IMR-90 (cell line): Measurements from ENCODE around the gene C6orf141. TPM values are rescaled to one million over a fixed set of nuclear protein-coding genes. Genes with fewer than 3 reads are reported as not detected.

Experiments
- ATAC-seq: fragments of 200-7000 bp; cut with Tn5 transposase; 2 replicates; pipeline ENCODE4 v1.9.1; 2020; ENCODE audit warnings: low read depth, mild to moderate bottlenecking, moderate library complexity
- BruUV-seq: library from RNA; stranded (reverse); fragments of 400-500 nt; replicated peaks from 2 replicates; lab custom pipeline; 2021; lab: Mats Ljungman, UMichigan
- CTCF ChIA-PET: fragments of 300-600 bp; formaldehyde crosslinking; extraction: SDS; loops from one replicate; lab custom pipeline; 2021; ENCODE audit warnings: antibody characterized with exemption; lab: Yijun Ruan, JAX
- POLR2A ChIA-PET: fragments of 300-600 bp; sonication (Branson Sonifier 250); formaldehyde crosslinking; loops from one replicate; lab custom pipeline; 2022; ENCODE audit warnings: antibody characterized with exemption; ENCODE audit not compliant: unreplicated experiment; lab: Charles Lee
- DNase-seq: peaks from one replicate; pipeline ENCODE4 v3.0.0; 2013
- H2AFZ ChIP-seq: replicated peaks from 2 replicates; pipeline ENCODE3; 2013; ENCODE audit warnings: low read length, mild to moderate bottlenecking; ENCODE audit not compliant: poor library complexity
- H2AK5ac ChIP-seq: 2 replicates; pipeline ENCODE4 v1.6.1; 2013; ENCODE audit warnings: low read depth, low read length, inconsistent platforms
- H2AK9ac ChIP-seq: replicated peaks from 2 replicates; pipeline ENCODE3; 2013; ENCODE audit warnings: mild to moderate bottlenecking, low read depth, low read length, moderate library complexity; ENCODE audit not compliant: poor library complexity
- H2BK120ac ChIP-seq: 2 replicates; pipeline ENCODE4 v1.6.1; 2013; ENCODE audit warnings: low read depth, low read length, inconsistent platforms
- H2BK15ac ChIP-seq: 3 replicates; pipeline ENCODE4 v1.6.1; 2013; ENCODE audit warnings: low read depth, low read length, inconsistent platforms
- H2BK20ac ChIP-seq: 2 replicates; pipeline ENCODE4 v1.6.1; 2013; ENCODE audit warnings: low read depth, mild to moderate bottlenecking, inconsistent platforms, low read length, moderate library complexity
- H2BK5ac ChIP-seq: 2 replicates; pipeline ENCODE4 v1.6.1; 2013; ENCODE audit warnings: mild to moderate bottlenecking, low read depth, low read length, inconsistent platforms; ENCODE audit not compliant: poor library complexity, severe bottlenecking
- H3K14ac ChIP-seq: replicated peaks from 2 replicates; pipeline ENCODE4 v1.6.1; 2013; ENCODE audit warnings: low read depth, low read length, inconsistent platforms
- H3K18ac ChIP-seq: 2 replicates; pipeline ENCODE4 v1.6.1; 2013; ENCODE audit warnings: low read depth, low read length, control low read depth
- H3K23ac ChIP-seq: 2 replicates; pipeline ENCODE4 v1.6.1; 2013; ENCODE audit warnings: low read depth, low read length, inconsistent platforms
- H3K27ac ChIP-seq: 2 replicates; pipeline ENCODE4 v1.5.1; 2013; ENCODE audit warnings: mild to moderate bottlenecking, control low read depth, low read length; ENCODE audit not compliant: insufficient read depth
- H3K27me3 ChIP-seq: 2 replicates; pipeline ENCODE4 v1.6.1; 2013; ENCODE audit warnings: low read length; ENCODE audit not compliant: control insufficient read depth, insufficient read depth
- H3K36me3 ChIP-seq: 2 replicates; pipeline ENCODE4 v1.6.1; 2013; ENCODE audit warnings: low read length, mixed read lengths; ENCODE audit not compliant: control insufficient read depth, insufficient read depth
- H3K4ac ChIP-seq: 2 replicates; pipeline ENCODE4 v1.6.1; 2013; ENCODE audit warnings: low read depth, low read length, inconsistent platforms
- H3K4me1 ChIP-seq: 2 replicates; pipeline ENCODE4 v1.6.1; 2013; ENCODE audit warnings: low read length, mixed read lengths; ENCODE audit not compliant: control insufficient read depth, insufficient read depth
- H3K4me2 ChIP-seq: 2 replicates; pipeline ENCODE4 v1.6.1; 2013; ENCODE audit warnings: low read depth, mild to moderate bottlenecking, control low read depth, low read length, moderate library complexity
- H3K4me3 ChIP-seq: 2 replicates; pipeline ENCODE4 v1.5.1; 2013; ENCODE audit warnings: low read depth, mild to moderate bottlenecking, control low read depth, low read length, moderate library complexity; ENCODE audit not compliant: insufficient read depth
- H3K56ac ChIP-seq: 2 replicates; pipeline ENCODE4 v1.6.1; 2013; ENCODE audit warnings: low read length, inconsistent platforms; ENCODE audit not compliant: insufficient read depth; ENCODE audit errors: extremely low read depth
- H3K79me1 ChIP-seq, 2 experiments: 2 replicates each; pipeline ENCODE4 v1.6.1; 2013; ENCODE audit warnings: low read length in 2 of 2, inconsistent platforms in 1 of 2, low read depth in 1 of 2
- H3K9ac ChIP-seq: 2 replicates; pipeline ENCODE4 v1.6.1; 2013; ENCODE audit warnings: low read depth, low read length, control low read depth
- H3K9me1 ChIP-seq: 2 replicates; pipeline ENCODE4 v1.6.1; 2013; ENCODE audit warnings: low read length, inconsistent platforms; ENCODE audit not compliant: insufficient read depth
- H3K9me3 ChIP-seq: 2 replicates; pipeline ENCODE4 v1.6.1; 2013; ENCODE audit warnings: low read length; ENCODE audit not compliant: control insufficient read depth, insufficient read depth
- H4K20me1 ChIP-seq: 2 replicates; pipeline ENCODE4 v1.6.1; 2013; ENCODE audit warnings: low read length, inconsistent platforms; ENCODE audit not compliant: insufficient read depth
- H4K5ac ChIP-seq: 2 replicates; pipeline ENCODE4 v1.6.1; 2013; ENCODE audit warnings: mild to moderate bottlenecking, low read depth, low read length, control low read depth
- H4K8ac ChIP-seq, 2 experiments: 2 replicates each; pipeline ENCODE4 v1.6.1; 2013; ENCODE audit warnings: low read depth in 2 of 2, low read length in 2 of 2, control low read depth in 1 of 2, inconsistent platforms in 1 of 2
- H4K91ac ChIP-seq: 2 replicates; pipeline ENCODE4 v1.6.1; 2013; ENCODE audit warnings: low read depth, low read length, inconsistent platforms; ENCODE audit not compliant: insufficient read depth
- CHD1 ChIP-seq: IDR thresholded peaks from 2 replicates; pipeline ENCODE4 v1.6.1; 2012; ENCODE audit warnings: low read depth, low read length, improper control_type of control experiment
- MAFK ChIP-seq: IDR thresholded peaks from 2 replicates; pipeline ENCODE4 v1.6.1; 2012; ENCODE audit warnings: low read depth, low read length, improper control_type of control experiment
- MAZ ChIP-seq: IDR thresholded peaks from 2 replicates; pipeline ENCODE4 v1.6.1; 2012; ENCODE audit warnings: low read depth, mild to moderate bottlenecking, low read length, improper control_type of control experiment, moderate library complexity, borderline replicate concordance
- MXI1 ChIP-seq: IDR thresholded peaks from 2 replicates; pipeline ENCODE4 v1.6.1; 2012; ENCODE audit warnings: low read depth, mild to moderate bottlenecking, low read length, moderate library complexity, borderline replicate concordance
- POLR2A ChIP-seq: IDR thresholded peaks from 2 replicates; pipeline ENCODE4 v1.6.1; 2012; ENCODE audit warnings: mild to moderate bottlenecking, low read depth, low read length
- RAD21 ChIP-seq: IDR thresholded peaks from 2 replicates; pipeline ENCODE4 v1.6.1; 2012; ENCODE audit warnings: low read length, improper control_type of control experiment
- WGBS, 2 experiments: methylation state at CpG; one replicate each; pipeline versions ENCODE4 v1.1.5 to v1.1.7; 2013; ENCODE audit warnings: missing lambda C conversion rate in 2 of 2; ENCODE audit not compliant: insufficient read length in 1 of 2; ENCODE audit errors: extremely low coverage in 2 of 2; 5-methylcytosine and 5-hydroxymethylcytosine counted together
- dilution Hi-C: fragments of 300-500 bp; cut with HindIII; formaldehyde crosslinking; loops from one replicate; pipeline ENCODE4 v1.14.3; 2018; ENCODE audit warnings: low sequenced_read_pairs; ENCODE audit not compliant: unreplicated experiment
- in situ Hi-C: fragments of 300-500 bp; cut with MboI; formaldehyde crosslinking; loops from 3 replicates; pipeline ENCODE4 v1.14.3; 2019; ENCODE audit warnings: low sequenced_read_pairs, inconsistent platforms, mixed read lengths
- intact Hi-C: fragments of 100-400 bp; cut with micrococcal nuclease; formaldehyde crosslinking; loops from 2 replicates; pipeline ENCODE4 v1.10.0; 2022
- polyA plus RNA-seq, 3 experiments: library from polyadenylated mRNA; depleted of rRNA; stranded (reverse); fragments of >200 nt; gene quantifications; 2 replicates each; pipeline ENCODE4 v1.2.3, GENCODE V29; 2012; ENCODE audit warnings: low replicate concordance in 1 of 3
- total RNA-seq: library from RNA; depleted of rRNA; stranded (reverse); fragments of >200 nt; gene quantifications from 2 replicates; pipeline ENCODE4 v1.2.3, GENCODE V29; 2012
- TF ChIP-seq, protein P1 (sequence below): fragments of 150-350 bp; IDR thresholded peaks from 2 replicates; pipeline ENCODE4 v1.6.1; 2016; ENCODE audit warnings: low read depth, mild to moderate bottlenecking, low read length, moderate library complexity, borderline replicate concordance

Gene C6orf141
- total and polyA plus RNA-seq, 2 of the 4 experiments (the other 2 are of a cell fraction) = not detected

DNA sequence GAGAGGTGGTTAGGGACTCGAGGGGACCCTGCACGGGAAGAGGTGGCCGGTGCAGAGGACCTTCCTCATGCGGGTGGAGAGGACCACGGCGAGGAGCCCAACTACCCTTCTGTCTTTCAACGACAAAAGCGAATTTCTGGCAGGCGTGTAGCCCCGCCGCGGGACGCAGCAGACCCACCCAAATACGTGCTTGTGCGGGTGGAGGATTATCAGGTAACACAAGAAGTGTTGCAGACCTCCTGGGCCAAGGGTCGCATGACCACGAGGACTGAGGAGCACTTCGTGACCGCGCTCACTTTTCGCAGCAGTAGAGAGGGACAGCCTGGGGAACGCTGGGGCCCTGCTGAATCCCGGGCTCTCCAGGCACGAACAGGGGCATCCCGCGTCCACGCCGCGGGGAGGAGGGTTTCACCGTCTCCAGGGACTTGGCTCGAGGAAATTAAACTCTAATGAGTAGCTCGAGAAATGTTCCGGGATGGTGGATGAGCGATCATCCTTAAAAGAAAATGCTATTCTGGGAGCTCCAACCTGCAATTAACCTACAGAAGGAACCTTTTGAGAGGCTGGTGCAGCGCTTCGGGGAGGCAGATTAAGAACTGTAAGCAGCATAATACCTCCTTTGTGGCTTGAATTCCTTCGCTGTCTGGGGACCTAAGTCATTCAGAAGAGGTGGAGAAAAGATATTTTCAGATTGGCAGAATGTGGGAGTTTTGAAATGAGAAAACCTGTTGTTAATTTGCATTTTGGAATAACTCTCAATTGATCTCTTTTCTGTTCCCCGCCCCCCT is 804 bp downstream of the C6orf141 start:
- H2AFZ ChIP-seq = peak overlapping the region; percentile 76
- H2BK5ac ChIP-seq = no peak overlapping the region
- DNase-seq (no peak), ATAC-seq (no peak)
- no peak overlapping the region for H2AK9ac ChIP-seq
- no peak overlapping the region for H2AK5ac ChIP-seq
- no peak for TF ChIP-seq MXI1
- no peak for TF ChIP-seq MAZ
- TF ChIP-seq, protein P1, sequence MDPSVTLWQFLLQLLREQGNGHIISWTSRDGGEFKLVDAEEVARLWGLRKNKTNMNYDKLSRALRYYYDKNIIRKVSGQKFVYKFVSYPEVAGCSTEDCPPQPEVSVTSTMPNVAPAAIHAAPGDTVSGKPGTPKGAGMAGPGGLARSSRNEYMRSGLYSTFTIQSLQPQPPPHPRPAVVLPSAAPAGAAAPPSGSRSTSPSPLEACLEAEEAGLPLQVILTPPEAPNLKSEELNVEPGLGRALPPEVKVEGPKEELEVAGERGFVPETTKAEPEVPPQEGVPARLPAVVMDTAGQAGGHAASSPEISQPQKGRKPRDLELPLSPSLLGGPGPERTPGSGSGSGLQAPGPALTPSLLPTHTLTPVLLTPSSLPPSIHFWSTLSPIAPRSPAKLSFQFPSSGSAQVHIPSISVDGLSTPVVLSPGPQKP = no peak
- no peak for TF ChIP-seq CHD1
- TF ChIP-seq POLR2A = no peak
- no peak for TF ChIP-seq RAD21
- TF ChIP-seq MAFK = no peak
- dilution Hi-C loops (no loop called here), in situ Hi-C loops (no loop called here), intact Hi-C loops (no loop called here)
- H2BK15ac ChIP-seq = no peak overlapping the region
- no peak overlapping the region for H3K23ac ChIP-seq
- peaks cover 25% of the 10 kb centered on the region for H3K27me3 ChIP-seq
- no peaks in the 10 kb centered on the region for H4K20me1 ChIP-seq
- no peak overlapping the region for H3K27ac ChIP-seq
- no peaks in the 10 kb centered on the region for H3K9me1 ChIP-seq
- CTCF ChIA-PET = interaction anchor here (1.0 kb wide), 1 partner anchor 19 kb away, joined by 3 read pairs; no protein-coding TSS in a partner anchor
- no TSS peak for BruUV-seq
- POLR2A ChIA-PET = interaction anchor here (0.6 kb wide), 1 partner anchor 60 kb away, joined by 3 read pairs; no protein-coding TSS in a partner anchor
- H3K4me3 ChIP-seq = no peak overlapping the region
- H2BK20ac ChIP-seq = no peak overlapping the region
- 4% methylated on average over 12 of the region's 38 CpGs; no CpG with 5 or more reads in 1 of the 2 experiments for whole genome bisulfite sequencing, 2 experiments
- no peak overlapping the region for H3K4ac ChIP-seq
- no peaks in the 10 kb centered on the region for H3K9me3 ChIP-seq
- H3K14ac ChIP-seq = no peak overlapping the region
- H3K79me1 ChIP-seq = no peaks in the 10 kb centered on the region
- no peak overlapping the region for H2BK120ac ChIP-seq
- H3K4me1 ChIP-seq = no peaks in the 10 kb centered on the region
- no peaks in the 10 kb centered on the region for H3K36me3 ChIP-seq
- H3K18ac ChIP-seq = no peak overlapping the region
- H4K5ac ChIP-seq = no peak overlapping the region
- H4K91ac ChIP-seq = no peak overlapping the region
- no peak overlapping the region for H4K8ac ChIP-seq
- no peak overlapping the region for H3K9ac ChIP-seq
- peak overlapping the region; percentile 45; the same call in 1 of the 2 replicates for H3K4me2 ChIP-seq
- H3K56ac ChIP-seq = no peak overlapping the region
